ENCODE data around the gene C16orf95. TPM values are rescaled to one million over a fixed set of nuclear protein-coding genes. Genes with fewer than 3 reads are reported as not detected.

The C16orf95 gene
- total RNA-seq, 1 donor from 2014 or later: 6.9 TPM

DNA sequence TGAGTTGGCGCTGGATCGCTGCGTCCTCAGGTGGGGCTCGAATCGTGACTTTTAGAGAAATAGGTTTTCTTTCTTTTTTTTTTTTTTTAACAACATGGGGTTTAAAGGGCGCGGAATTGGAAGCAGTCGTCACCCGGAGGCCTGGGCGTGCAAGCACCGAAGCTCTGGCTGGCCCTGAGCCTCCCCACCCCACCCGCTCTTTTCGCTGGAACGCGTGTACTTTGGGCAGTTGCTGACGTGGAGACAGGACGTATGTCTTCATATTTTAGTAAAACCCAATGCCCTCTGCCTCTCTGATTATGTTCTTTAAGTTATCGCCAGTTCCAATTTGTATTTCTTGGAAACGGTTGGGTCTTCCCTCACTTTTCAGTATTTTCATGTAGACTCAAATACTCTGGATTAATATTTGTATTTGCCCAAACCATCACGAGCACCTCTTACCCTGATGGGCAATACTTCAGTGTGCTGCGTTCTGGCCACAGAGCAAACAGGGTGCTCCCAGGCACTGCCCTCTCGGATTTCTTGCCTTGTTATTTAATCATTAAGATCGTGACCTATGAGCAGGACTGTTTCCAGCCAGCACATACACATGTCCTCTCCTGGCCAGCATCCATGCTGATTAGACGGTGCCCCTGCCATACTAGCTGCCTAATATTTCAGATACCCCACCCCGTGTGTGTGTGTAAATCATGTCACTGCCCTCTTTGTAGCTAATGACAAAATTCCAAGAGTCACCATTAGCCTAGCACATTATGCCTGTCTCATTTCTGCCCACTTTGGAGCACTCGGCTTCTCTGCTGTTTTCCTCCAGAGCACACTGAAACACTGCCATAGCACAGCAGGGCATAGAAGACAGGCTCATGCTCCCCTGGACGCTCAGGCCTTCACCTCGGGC is 805 bp upstream of the C16orf95 start:
- Mint-ChIP-seq H3K27ac (ENCODE audit: unreplicated experiment) (peak overlapping the region; percentile 98), H3K4me3 (ENCODE audit: unreplicated experiment) (peak overlapping the region; percentile 94), H3K36me3 (ENCODE audit: low read depth) (no peaks in the 10 kb centered on the region), H3K27me3 (ENCODE audit: low read depth) (no peaks in the 10 kb centered on the region), H3K9me3 (ENCODE audit: low read depth) (no peaks in the 10 kb centered on the region), H3K4me1 (ENCODE audit: low read depth) (peaks cover 10% of the 10 kb centered on the region)
- no peak for DNase-seq (ENCODE audit: low spot score)
- no peak for TF ChIP-seq CTCF (IDR thresholded peaks at IDR 0.05)

- no peak for TF ChIP-seq CTCF (IDR thresholded peaks at IDR 0.05)
- H3K36me3 Mint-ChIP-seq (ENCODE audit: low read depth): no peaks in the 10 kb centered on the region
- peak overlapping the region; percentile 94 for H3K4me3 Mint-ChIP-seq (ENCODE audit: unreplicated experiment)
- no peak for DNase-seq (ENCODE audit: low spot score)
- H3K9me3 Mint-ChIP-seq (ENCODE audit: low read depth): no peaks in the 10 kb centered on the region
- no peaks in the 10 kb centered on the region for H3K27me3 Mint-ChIP-seq (ENCODE audit: low read depth)
- peak overlapping the region; percentile 98 for H3K27ac Mint-ChIP-seq (ENCODE audit: unreplicated experiment)
- peaks cover 10% of the 10 kb centered on the region for H3K4me1 Mint-ChIP-seq (ENCODE audit: low read depth)
Measured at GRCh38 chr16:87316450-87316922, 706 bp downstream of the C16orf95 start.

- no peak for DNase-seq (ENCODE audit: low spot score)
- peaks cover 10% of the 10 kb centered on the region for H3K4me1 Mint-ChIP-seq (ENCODE audit: low read depth)
- H3K27ac Mint-ChIP-seq (ENCODE audit: unreplicated experiment): no peak overlapping the region
- no peaks in the 10 kb centered on the region for H3K36me3 Mint-ChIP-seq (ENCODE audit: low read depth)
- H3K9me3 Mint-ChIP-seq (ENCODE audit: low read depth): no peaks in the 10 kb centered on the region
- no peak for TF ChIP-seq CTCF (IDR thresholded peaks at IDR 0.05)
- H3K4me3 Mint-ChIP-seq (ENCODE audit: unreplicated experiment): no peak overlapping the region
- H3K27me3 Mint-ChIP-seq (ENCODE audit: low read depth): no peaks in the 10 kb centered on the region
Measured at GRCh38 chr16:87314990-87315420, 2.2 kb downstream of the C16orf95 start.

- Mint-ChIP-seq H3K27ac (ENCODE audit: unreplicated experiment) (no peak overlapping the region), H3K36me3 (ENCODE audit: low read depth) (no peaks in the 10 kb centered on the region), H3K27me3 (ENCODE audit: low read depth) (no peaks in the 10 kb centered on the region), H3K4me3 (ENCODE audit: unreplicated experiment) (no peak overlapping the region), H3K4me1 (ENCODE audit: low read depth) (no peaks in the 10 kb centered on the region), H3K9me3 (ENCODE audit: low read depth) (no peaks in the 10 kb centered on the region)
- DNase-seq (ENCODE audit: low spot score): no peak
- TF ChIP-seq CTCF (IDR thresholded peaks at IDR 0.05): no peak
Measured at GRCh38 chr16:87312008-87312407, 5.2 kb downstream of the C16orf95 start.

GRCh38 chr16:87311387-87311786 is 5.8 kb downstream of the C16orf95 start:
- H3K27ac Mint-ChIP-seq (ENCODE audit: unreplicated experiment): no peak overlapping the region
- H3K4me3 Mint-ChIP-seq (ENCODE audit: unreplicated experiment): no peak overlapping the region
- H3K36me3 Mint-ChIP-seq (ENCODE audit: low read depth): no peaks in the 10 kb centered on the region
- no peak for DNase-seq (ENCODE audit: low spot score)
- H3K9me3 Mint-ChIP-seq (ENCODE audit: low read depth): no peaks in the 10 kb centered on the region
- TF ChIP-seq CTCF (IDR thresholded peaks at IDR 0.05): no peak
- H3K4me1 Mint-ChIP-seq (ENCODE audit: low read depth): no peaks in the 10 kb centered on the region
- no peaks in the 10 kb centered on the region for H3K27me3 Mint-ChIP-seq (ENCODE audit: low read depth)

Measured in chondrocyte (in vitro differentiated cells).